K562 (cell line): ENCODE data around the gene TTC4. TPM values are rescaled to one million over a fixed set of nuclear protein-coding genes. Genes with fewer than 3 reads are reported as not detected.
A peak's percentile ranks its signal among the peaks of the same experiment; 100 is the strongest.

Experiments used
- BDP1 ChIP-seq: IDR thresholded peaks from 3 replicates; pipeline ENCODE4 v1.6.1; 2011; ENCODE audit not compliant: insufficient read length, insufficient read depth
- NCOA6 ChIP-seq: fragments of 450-650 bp; IDR thresholded peaks from 2 replicates; pipeline ENCODE4 v1.6.1; 2017; ENCODE audit warnings: mild to moderate bottlenecking
- NR2C2 ChIP-seq, 2 experiments: fragments of 200-800 bp in 1 of 2; sonication (Bioruptor generic) in 1 of 2; sonication (generic) in 1 of 2; formaldehyde crosslinking in 1 of 2; IDR thresholded peaks; 2 replicates each; pipeline versions ENCODE4 v1.6.1 to v1.8.0; 2016 to 2022; ENCODE audit warnings: mild to moderate bottlenecking in 1 of 2, missing compliant biosample characterization in 1 of 2, missing genetic modification characterization in 1 of 2, missing genetic modification reagents in 1 of 2
- SMAD1 ChIP-seq: fragments of 150-350 bp; IDR thresholded peaks from 2 replicates; pipeline ENCODE4 v1.6.1; 2014; ENCODE audit warnings: low read length, low read depth; ENCODE audit not compliant: partially characterized antibody
- TOE1 ChIP-seq, 2 experiments: fragments of 450-650 bp in 1 of 2; sonication (generic) in 1 of 2; formaldehyde crosslinking in 1 of 2; IDR thresholded peaks; 2 replicates each; pipeline versions ENCODE4 v1.7.1 to v1.8.0; 2016 to 2022; ENCODE audit warnings: borderline replicate concordance in 2 of 2, mild to moderate bottlenecking in 2 of 2, antibody characterized with exemption in 1 of 2, inconsistent platforms in 1 of 2, low read depth in 1 of 2, missing genetic modification reagents in 1 of 2, moderate library complexity in 1 of 2
- polyA plus RNA-seq, 8 experiments: library from polyadenylated mRNA; depleted of rRNA in 4 of 8; stranded (reverse) in 5 of 8; unstranded in 3 of 8; fragments of >200 nt; fragmentation: Nextera tagmentation in 2 of 8; fragmentation: Illumina TruSeq in 1 of 8; extraction: Ambion mirVana in 2 of 8; extraction: Trizol in 1 of 8; gene quantifications; 2 replicates each; pipeline versions ENCODE4 v1.2.1 to v1.2.3, GENCODE V29; 2011 to 2014; ENCODE audit warnings: inconsistent platforms in 1 of 8, missing spikeins in 1 of 8
- total RNA-seq, 7 experiments: library from RNA; depleted of rRNA in 6 of 7; stranded (reverse); fragments of >200 nt in 6 of 7; fragmentation: Illumina TruSeq in 2 of 7; extraction: Trizol in 2 of 7; gene quantifications; 2 replicates each; pipeline versions ENCODE4 v1.2.1 to v1.2.3, GENCODE V29; 2011 to 2021; ENCODE audit warnings: low replicate concordance in 1 of 7
- TF ChIP-seq, protein P1 (sequence below): fragments of 450-650 bp; conservative IDR thresholded peaks from 2 replicates; pipeline ENCODE4 v1.6.1; 2016; ENCODE audit warnings: missing genetic modification characterization, low read depth, mild to moderate bottlenecking, missing compliant biosample characterization, moderate library complexity
- TF ChIP-seq, protein P2 (sequence below): sonication (generic); formaldehyde crosslinking; IDR thresholded peaks from 2 replicates; pipeline ENCODE4 v1.4.0; 2020; ENCODE audit warnings: mild to moderate bottlenecking, missing genetic modification reagents
- TF ChIP-seq, protein P3 (sequence below): IDR thresholded peaks from 2 replicates; pipeline ENCODE4 v1.6.1; 2016; ENCODE audit warnings: missing genetic modification characterization, missing compliant biosample characterization
- TF ChIP-seq, protein P4 (sequence below), 2 experiments: fragments of 450-650 bp; IDR thresholded peaks; 2 replicates each; pipeline ENCODE4 v1.6.1; 2016

The TTC4 gene
- total and polyA plus RNA-seq, 9 of the 15 experiments (the other 6 are each of a cell fraction or from before 2014, with no cell fraction given): 36.3 to 111 (median 54.1) TPM

DNA sequence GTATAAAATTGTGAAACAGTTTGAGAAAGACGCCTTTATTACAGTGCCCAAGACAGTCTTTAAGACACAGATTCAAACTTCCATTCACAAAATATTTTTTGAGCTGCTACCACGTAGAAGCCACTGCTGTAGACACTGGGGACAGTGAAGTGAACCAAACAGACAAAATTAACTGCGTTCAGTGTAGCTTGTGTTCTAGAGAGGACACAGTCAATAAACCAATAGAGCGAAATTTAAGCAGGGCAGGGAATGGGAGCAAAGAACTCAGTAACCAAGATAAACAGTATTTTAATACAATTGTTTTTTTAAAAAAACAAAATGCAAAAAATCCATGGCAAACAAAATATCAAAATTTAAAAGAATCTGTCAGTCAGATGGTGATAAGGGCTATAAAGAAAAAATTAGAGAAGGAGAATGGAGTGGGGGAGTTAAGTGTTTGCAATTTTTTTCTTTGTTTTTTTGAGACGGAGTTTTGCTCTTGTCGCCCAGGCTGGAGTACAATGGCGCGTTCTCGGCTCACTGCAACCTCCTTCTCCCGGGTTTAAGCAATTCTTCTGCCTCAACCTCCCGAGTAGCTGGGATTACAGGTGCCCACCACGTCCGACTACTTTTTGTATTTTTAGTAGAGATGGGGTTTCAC, 49.4 kb downstream of the TTC4 start (continued):
- TF ChIP-seq, protein P1, sequence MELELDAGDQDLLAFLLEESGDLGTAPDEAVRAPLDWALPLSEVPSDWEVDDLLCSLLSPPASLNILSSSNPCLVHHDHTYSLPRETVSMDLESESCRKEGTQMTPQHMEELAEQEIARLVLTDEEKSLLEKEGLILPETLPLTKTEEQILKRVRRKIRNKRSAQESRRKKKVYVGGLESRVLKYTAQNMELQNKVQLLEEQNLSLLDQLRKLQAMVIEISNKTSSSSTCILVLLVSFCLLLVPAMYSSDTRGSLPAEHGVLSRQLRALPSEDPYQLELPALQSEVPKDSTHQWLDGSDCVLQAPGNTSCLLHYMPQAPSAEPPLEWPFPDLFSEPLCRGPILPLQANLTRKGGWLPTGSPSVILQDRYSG (tag): 0 out of 2 replicates have a peak, but pooled peaks have one; percentile 10
- TF ChIP-seq SMAD1 (peak; percentile 39), BDP1 (no peak), NCOA6 (no peak), TOE1 (IDR thresholded peaks at IDR 0.05; ENCODE audit: borderline replicate concordance) (no peak), TOE1 (CRISPR knock-in tag; IDR thresholded peaks at IDR 0.05; ENCODE audit: borderline replicate concordance, low read depth) (no peak), NR2C2 (CRISPR knock-in tag; IDR thresholded peaks at IDR 0.05) (no peak), NR2C2 (tag; IDR thresholded peaks at IDR 0.05) (peak; percentile 63; the same call in 1 of the 2 replicates)
- TF ChIP-seq, protein P2, sequence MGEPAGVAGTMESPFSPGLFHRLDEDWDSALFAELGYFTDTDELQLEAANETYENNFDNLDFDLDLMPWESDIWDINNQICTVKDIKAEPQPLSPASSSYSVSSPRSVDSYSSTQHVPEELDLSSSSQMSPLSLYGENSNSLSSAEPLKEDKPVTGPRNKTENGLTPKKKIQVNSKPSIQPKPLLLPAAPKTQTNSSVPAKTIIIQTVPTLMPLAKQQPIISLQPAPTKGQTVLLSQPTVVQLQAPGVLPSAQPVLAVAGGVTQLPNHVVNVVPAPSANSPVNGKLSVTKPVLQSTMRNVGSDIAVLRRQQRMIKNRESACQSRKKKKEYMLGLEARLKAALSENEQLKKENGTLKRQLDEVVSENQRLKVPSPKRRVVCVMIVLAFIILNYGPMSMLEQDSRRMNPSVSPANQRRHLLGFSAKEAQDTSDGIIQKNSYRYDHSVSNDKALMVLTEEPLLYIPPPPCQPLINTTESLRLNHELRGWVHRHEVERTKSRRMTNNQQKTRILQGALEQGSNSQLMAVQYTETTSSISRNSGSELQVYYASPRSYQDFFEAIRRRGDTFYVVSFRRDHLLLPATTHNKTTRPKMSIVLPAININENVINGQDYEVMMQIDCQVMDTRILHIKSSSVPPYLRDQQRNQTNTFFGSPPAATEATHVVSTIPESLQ (CRISPR knock-in tag): no peak
- TF ChIP-seq, protein P3, sequence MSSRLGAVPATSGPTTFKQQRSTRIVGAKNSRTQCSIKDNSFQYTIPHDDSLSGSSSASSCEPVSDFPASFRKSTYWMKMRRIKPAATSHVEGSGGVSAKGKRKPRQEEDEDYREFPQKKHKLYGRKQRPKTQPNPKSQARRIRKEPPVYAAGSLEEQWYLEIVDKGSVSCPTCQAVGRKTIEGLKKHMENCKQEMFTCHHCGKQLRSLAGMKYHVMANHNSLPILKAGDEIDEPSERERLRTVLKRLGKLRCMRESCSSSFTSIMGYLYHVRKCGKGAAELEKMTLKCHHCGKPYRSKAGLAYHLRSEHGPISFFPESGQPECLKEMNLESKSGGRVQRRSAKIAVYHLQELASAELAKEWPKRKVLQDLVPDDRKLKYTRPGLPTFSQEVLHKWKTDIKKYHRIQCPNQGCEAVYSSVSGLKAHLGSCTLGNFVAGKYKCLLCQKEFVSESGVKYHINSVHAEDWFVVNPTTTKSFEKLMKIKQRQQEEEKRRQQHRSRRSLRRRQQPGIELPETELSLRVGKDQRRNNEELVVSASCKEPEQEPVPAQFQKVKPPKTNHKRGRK (tag): peak; percentile 90
- TF ChIP-seq, protein P4, sequence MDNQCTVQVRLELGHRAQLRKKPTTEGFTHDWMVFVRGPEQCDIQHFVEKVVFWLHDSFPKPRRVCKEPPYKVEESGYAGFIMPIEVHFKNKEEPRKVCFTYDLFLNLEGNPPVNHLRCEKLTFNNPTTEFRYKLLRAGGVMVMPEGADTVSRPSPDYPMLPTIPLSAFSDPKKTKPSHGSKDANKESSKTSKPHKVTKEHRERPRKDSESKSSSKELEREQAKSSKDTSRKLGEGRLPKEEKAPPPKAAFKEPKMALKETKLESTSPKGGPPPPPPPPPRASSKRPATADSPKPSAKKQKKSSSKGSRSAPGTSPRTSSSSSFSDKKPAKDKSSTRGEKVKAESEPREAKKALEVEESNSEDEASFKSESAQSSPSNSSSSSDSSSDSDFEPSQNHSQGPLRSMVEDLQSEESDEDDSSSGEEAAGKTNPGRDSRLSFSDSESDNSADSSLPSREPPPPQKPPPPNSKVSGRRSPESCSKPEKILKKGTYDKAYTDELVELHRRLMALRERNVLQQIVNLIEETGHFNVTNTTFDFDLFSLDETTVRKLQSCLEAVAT (IDR thresholded peaks at IDR 0.05): peak in 1 of 2 experiments; percentile 60; a peak in 1 of 4 replicates
